Activated T-cell treated with anti-CD3 and anti-CD28 coated beads, Interleukin-2, amount 50 U/mL, for 48 hours (primary cell): Measurements from ENCODE around the gene GRID1.

ENCODE experiments used
- DNase-seq, 2 experiments: peaks; one replicate each; pipeline ENCODE4 v3.0.0-alpha.2; 2020

The GRID1 gene

DNA sequence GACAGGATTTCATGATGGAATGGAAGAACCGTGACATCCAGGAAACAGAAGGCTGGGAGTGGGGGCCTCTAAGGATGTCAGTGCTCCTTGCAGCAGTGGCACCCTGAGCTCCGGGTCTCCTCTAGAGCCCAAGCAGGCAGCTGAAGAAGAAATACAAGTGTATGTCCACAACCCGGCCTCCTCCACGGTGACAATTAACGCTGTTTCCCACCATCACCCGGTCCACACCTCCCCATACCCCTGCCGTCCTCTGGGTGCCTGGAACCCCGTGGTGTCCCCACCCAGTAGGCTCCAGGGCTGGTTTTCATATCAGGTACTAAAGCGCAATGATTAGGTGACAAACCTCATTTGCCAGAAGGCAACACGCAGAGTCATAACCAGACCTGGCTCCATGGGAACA lies 30.3 kb downstream of the GRID1 start:
- no peak for DNase-seq

DNA sequence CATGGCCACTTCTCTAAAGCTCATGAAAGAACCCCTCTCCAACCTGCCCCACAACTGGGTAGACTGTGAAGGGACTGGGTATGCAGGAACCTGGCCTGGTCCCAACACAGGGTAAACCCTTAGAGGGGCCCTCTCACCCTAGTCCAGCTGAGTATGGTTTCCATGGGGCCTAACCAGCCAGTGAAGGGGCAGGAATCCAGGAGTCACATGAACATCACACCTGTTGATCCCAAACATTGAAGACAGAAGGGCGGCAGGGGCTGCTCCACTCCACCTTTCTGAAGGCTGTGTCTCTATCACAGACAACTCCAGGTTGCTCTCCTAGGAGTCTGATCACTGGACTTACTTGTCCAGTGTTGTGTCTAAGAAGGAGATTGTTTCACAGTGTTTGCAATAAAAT lies 30.8 kb downstream of the GRID1 start:
- DNase-seq = no peak

DNA sequence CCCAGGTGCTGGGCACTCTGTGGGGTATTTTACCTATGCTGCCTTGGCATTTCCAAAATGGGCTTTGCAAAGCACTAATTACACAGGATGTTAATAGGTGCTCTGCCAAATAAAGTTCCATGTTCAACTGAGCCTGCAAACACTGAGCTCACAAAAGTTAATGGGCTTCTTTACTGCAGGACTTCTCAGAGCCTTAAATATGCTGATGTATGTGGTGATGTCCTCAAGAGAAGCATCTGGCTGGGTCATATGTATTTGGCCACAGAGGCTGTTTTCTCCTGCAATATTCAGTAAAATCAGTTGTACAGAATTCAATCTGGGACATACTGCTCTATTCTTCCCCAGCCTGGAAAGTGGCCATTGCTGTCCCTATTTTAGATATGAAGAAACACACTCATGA lies 31.3 kb downstream of the GRID1 start:
- DNase-seq = no peak

DNA sequence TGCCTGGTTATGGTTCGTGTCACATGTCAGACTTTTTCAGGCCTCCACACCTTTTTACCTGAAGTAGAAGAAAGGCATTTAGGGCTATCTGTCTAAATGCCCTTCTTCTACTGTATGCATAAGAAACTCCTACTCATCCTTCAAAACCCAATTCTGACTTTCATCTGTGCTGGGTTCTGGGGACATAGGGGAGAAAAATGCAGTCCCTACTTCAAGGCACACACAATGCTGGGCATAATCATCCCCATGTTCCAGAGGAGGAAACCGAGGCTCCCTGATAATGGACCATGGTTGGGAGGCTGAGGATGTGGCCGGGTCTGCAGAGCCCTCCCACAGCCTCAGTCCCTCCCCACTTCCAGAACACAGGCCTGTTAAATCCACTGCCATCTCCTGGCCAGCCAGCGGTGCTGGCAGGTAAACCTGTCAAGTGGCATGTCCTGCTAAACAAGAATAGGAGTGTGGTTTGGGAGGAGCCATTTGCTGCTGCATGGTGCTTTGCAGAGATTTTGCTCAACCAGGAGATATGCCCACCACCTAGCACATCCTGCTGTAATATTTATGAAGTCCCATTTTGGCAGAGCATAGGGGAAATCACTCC lies 32.0 kb downstream of the GRID1 start:
- DNase-seq = no peak

DNA sequence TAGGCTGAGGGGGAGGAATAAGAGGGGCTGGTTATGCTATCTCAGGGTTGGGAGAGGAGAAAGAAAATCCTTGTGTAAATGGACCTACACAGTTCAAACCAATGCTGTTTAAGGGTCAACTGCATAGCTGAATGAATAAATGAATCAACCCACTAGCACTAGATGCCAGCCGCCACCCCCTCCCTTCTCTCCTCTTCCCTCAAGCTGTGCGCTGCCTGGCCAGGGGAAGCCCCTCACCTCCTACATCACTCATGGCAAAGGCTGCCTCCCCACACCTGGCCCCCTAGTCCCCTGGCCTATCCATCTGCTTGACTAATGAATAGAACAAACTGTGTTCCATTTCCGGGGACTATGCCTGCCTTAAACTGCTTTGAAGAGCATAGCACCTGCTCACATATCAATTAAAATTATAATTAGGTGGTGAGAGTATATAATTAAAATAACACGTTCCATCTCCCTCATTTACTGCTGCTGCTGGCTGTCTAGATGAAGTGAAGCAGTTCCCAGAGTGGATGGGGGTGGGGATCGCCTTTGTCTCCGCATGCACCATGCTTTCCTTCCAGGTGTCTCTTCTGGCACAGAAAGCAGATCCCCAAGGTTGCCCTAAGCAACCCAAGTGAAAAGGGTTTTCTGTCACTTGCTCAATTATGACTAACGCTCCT lies 32.6 kb downstream of the GRID1 start:
- DNase-seq = no peak

DNA sequence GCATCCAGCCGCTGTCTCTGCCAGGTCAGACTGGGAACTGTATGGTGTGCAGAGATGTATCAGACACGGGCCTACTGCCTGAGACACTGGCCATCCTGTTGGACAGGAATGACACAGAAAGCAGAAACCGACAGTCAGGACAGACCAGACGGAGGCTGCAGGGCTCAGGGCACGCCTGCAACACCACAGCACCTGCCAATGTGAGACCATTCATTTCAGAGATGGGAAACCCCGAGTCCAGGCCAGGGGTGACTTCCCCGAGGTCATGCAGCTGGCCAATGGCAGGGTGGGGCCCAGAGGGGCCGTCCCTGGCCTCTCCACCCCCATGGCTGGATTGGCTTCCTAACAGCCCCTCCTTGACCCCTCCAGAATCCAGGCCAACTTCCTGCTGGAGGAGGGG lies 34.7 kb downstream of the GRID1 start:
- DNase-seq = no peak

DNA sequence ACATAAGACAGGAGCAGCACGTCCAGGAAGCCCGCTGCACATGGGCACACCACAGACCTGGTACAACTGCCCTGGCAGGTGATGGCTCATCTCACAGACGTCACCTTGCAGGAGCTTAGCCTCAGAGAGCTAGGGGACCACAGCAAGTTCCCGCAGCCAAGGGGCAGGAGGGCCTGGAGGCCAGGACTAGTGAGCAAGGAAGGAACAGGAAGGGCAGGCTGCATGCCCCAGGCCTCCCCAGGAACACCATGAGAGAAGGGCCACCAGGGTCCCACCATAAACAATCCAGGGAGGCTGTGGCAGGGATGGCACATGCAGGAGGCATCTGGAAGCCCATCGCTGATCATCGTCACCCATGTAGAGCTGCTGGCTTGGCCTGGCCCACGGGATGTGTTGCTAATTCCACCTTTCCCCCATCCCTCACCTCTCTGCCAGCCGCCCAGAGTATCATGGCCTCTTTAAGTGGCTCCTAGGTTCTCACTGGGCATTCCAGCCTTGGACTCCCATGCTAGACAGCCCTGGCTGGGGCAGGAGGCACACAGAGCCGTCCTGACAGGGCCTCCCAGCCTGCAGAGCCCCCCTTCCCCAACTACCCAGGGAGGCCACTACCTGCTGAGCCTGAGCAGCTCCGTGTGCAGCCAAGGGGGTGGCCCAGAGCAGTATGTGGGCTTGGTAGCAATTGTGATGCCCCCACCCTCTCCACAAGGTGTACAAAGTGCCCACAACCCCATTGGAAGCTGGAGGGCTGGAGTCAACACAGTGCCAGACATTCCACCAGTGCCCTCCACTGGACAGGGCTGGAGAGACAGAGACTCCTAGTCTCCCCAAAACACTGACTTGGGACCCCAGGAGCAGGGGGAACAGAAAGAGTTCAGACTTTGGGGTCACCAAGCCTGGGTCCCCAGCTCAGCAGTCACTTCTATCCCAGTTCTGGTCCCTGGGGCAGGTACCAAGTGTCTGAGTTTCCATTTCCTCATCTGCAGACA lies 35.5 kb downstream of the GRID1 start:
- DNase-seq = no peak

DNA sequence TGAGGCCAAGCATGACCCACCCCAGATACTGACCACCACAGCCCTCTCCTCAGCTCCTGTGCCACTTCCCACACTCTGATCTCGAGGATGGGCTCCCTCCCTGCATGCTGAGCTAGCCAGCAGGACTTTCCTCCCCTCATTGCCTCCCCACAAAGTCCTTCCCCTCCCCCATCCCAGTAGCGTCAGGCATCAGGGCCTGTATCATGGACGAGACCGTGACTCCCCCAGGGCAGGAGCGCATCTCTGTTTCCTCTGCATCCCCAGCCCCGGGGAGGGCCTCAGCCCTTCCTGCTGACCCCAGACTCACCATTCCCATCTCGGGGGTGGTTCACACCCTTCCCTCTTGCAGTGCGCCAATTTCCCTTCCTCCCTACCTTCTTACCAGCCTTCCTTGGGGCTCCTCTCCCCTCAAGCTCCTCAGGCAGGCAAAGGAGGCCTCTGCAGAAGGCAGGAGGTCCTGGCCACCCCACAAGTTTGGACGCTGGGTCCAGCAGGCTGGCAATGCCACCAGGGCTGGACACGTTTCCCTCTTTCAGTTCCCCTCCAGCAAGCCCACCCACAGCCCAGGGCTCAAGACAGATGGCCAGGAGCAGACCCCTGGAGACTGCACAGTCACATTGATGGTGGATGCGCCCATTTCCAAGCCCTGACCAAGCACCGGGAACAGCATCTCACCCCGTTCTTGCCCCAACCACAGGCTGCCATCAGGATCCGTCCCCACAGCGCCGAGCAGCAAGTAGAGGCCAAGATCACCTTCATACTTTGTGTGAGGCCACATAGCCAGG lies 36.5 kb downstream of the GRID1 start:
- no peak for DNase-seq

DNA sequence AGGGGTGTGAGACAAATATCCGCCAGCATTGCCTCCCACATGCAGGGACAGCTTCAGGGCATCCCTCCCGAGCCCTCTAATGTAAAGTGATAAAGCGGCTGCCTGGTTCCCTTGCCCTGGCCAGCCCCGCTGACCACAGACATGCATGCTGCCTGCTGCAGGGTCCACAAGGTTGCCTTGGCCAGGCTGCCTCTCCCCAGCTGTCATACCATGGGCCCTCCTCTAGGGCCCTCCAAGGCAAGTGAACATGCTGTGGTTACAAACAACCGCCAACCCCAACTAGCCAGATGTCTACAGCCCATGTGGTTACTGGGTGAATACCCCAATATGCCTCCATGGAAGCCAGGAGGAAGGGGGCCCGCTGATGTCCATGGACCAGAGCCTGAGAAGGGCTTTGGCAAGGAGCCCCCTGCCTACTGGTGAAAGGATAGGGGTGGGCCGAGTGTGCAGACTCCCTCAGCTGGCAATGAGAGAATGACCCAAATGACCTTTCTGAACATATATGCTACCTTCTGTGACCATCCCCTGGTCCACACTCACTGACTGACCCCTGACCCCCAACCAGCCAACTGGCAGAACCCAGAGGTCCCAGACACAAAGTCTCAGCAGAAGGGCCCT lies 37.4 kb downstream of the GRID1 start:
- DNase-seq = no peak

DNA sequence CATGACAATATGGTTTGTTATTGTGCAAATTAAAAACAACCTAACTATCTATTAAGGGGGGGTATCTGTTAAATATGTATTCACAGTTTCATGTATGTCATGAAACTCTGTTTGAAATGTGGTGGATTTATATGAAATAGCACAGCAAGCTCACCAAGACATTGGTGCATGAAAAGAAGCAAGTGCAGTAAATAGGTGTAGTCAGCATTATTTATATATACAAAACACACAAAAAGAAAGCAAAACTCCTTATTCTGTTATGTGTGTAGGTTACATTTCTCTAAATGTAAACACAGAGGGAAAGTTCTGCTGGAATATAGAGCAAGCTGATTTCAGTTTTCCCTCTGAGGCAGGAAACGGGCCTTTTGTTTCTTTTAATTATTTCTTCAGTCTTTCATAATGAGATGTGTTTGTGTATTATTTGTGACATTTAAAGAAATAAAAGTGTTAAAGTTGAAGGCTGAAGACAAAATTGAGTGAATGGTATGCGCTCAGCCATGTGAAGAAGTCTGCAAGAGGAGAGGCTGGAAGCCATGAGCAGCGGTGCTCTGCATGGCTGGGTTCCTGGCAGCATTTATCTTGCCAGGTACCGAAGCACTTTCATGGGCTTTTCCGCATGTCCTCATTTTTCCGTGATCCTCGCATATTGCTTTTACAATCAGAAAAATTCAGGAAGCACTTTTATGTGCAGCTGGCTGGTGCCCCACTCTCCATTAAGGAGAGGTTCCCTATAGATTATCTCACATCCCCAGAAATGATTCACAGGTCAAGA lies 38.5 kb downstream of the GRID1 start:
- DNase-seq = no peak

DNA sequence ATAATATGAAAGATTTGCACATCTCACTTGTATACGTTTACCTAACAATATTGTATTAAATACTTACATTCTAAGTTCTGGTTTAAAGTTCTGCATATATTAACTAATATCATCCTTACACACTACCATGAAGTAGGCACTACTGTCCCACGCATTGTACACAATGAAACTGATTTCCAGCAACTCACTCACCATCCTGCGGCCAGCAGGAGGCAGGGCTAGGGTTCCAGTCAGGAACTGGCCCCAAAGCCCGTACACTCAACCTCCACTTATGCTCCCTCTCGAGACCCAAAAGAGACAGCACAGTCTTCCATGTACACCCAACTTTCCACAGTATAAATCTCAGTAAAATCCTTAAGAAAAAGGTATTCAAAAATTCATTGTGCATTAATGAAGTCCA lies 41.4 kb downstream of the GRID1 start:
- no peak for DNase-seq

DNA sequence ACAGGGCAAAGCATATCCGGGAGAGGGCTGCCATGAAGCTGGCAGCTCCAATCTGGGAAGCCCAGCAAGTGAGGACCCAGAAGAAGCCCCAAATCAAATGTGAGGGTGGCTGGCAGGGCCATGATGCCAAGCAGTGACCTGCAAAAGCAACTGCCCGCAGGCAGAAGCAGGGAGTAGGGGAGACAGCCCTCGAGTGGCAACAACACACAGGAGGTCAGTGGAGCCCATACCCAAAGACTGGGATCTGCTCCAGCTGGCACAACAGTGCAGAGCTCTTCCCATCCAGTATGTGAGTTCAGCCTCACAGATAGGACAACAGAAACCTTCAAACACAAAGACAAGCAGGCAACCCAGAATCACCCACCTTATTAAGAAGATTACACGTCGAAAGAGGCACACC lies 45.0 kb downstream of the GRID1 start:
- no peak for DNase-seq

DNA sequence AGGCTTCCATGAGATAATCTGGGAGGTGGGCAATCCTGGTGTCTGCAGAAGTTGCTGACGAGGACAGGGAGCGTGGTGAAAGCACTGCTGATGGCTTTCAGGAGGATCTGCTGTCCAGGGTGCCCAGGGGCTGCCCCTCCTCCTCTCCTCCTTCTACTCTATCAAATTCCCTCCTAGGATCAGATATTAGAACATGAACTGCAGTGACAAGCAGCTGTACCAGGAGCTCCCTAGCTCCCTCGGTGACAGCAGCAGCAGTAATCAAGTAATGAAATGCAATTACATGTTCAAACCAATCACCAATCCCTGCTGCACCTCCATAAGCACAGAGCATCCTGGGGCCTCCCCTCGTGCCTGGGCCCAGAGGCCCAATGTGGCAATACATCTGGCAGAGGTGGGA lies 46.9 kb downstream of the GRID1 start:
- no peak for DNase-seq

DNA sequence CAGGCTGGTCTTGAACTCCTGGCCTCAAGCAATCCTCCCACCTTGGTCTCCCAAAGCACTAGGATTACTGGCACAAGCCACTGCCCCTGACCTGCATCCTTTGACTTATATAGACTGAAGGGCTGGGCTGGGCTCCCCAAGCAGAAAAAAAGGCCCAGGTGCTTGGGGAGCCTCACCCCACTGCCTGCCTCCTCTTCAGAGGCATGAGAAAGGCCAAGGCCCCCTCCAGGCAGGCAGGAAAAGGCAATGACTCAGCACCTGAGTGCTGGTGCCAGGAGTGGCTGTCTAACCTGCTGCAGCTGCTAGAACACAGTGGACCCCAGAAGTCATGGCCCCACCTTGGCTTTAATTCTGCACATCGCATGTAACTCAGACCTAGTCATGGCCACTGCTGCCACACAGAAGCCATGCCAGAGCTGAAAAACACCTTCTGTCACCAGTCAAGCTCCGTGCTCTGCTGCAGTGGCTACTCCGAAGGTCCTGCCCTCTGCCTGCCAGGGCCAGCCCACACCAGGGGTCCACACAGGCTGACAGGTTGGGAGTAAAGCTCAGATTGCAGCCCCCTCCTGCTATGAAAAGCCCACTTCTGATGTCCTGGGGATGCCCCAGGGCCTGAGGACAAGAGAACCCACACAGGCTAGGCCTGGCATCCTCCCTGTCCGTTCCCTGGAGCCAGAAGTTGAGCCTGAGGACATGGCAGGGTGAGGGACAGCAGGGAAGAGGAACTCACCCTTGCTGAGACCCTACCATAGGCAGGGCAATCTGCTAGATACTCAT lies 48.5 kb downstream of the GRID1 start:
- no peak for DNase-seq

DNA sequence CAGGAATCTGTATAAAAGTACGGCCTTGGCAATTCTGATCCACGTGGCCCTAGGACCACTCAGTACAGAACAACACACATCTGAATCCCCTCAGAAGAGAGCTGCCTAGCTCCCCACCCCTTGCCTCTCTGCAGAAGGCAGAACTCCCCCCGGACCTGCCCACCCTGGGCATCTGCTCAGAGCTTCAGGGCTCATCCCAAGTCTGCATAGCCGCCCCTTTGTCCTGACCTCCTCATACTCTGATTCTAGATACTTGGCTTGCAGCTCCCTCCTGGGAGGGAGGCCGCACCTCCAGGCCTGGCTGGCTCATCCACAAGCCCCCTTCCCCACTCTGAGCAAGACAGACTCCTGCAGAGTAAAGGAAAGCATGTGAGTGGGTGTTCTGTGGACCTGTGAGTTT lies 49.6 kb downstream of the GRID1 start:
- DNase-seq = no peak

DNA sequence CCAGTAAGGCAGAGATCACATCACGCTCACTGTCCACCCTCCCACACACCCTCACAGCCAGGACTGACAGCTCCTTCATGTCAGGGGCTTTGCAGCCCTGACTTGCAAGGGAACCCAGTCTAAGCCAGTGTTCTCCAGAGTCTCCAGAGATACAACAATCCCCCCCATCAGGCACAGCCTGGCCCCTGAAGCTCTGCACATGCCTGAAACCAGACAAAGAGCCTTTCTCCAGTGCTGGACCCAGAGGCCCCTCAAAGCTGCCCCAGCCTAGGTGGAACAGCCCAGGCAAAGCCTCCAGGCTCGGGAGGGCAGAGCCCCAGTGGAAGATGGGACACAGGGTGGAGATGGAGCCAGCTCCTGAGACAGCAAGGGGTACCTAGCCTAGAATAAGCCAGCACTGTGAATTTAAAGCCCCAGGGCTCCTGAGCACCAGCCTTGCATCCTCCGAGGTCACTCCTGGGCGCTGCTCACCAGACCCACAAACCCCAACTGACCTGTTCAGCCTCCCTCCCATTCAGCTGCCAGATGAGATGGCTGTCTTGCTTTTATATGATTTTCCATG lies 50.2 kb downstream of the GRID1 start:
- no peak for DNase-seq

DNA sequence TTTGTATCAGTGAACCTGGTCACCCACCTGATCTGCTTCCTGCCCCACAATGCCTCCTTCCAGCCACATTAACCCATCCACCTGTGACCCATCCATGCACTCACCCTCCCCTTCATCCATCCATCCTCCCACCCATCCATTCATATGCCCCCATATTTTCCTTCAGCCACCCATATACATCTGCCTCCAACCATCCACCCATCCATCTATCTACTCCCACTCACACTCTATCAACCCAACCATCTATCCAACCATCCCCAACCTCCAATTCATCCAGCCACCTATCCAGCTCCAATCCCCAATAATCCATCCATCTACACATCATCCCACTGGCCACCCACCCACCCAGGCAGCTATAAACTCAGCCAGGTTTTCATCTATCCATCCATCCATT lies 51.0 kb downstream of the GRID1 start:
- no peak for DNase-seq

DNA sequence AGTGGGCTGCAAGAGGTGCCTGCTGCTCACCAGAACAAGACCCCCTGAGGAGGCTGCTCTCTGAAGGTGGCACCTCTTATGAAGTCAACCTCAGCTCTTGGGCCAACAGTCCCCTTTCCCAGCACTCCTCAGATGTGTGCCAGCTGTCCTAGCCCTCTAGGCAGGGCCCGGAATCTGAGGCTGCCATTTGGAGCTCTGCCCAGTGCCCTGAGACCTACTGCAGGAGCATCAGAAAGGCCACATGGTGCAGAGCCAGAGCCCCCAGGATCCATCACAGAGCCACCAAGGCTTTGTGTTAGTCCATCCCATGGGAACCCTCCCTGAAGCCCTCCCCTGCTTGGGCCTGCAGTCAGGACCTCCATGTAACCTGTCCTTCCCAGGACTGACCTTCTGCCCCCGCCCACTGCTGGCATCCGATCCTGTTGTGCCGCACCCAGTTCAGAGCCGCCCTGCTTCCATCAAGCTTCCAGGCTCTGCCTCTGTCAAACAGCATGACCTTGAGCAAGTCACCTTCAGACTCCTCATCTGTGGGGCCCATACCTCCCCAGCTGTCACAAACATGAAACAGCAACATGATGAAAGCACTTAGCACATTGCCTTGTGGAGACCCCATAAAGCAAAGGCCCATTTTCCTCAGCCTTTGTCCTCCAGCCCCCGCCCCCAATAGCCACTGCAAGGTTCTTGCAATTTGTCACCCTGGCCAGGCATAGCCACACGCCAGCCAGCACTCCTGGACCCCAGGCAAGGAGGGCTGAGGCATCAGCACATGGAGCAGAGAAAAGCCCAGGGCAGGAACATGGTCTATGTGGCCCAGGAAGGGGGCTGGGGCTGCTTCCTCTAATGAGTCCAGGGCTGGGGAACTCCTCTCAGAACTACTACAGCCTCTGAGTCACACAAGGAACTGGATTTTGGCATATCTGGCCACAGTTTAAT lies 51.7 kb downstream of the GRID1 start:
- DNase-seq = no peak

DNA sequence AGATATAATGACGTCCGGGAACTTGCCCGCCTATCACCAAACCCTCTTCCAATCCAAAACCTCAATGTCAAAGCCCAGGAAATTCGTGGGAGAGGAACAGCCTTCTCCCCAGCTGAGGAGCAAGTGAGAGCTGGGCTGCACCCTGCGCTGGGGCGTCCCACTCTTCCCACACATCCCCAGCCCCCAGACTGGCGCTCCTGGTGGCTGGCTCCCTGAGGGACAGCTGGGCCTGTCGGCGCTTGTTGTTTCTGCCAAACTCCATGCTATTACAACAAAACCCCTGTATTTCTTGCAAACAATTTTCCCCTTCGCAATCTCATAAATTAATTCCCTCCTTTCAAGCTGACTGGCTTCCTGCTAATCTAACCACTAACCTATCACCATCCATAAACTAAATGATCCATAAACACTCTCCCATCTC lies 53.0 kb downstream of the GRID1 start:
- no peak for DNase-seq
